Lower leg skin (tissue), 3 donors: Measurements from ENCODE around the gene CTSS.

Source experiments
- POLR2A ChIP-seq, 2 donors: fragments of 450-650 bp; IDR thresholded peaks; one replicate each; pipeline ENCODE4 v1.6.1; 2016 to 2017; ENCODE audit warnings: antibody characterized with exemption in 2 of 2, mild to moderate bottlenecking in 1 of 2, moderate library complexity in 1 of 2
- TF ChIP-seq, protein P1 (sequence below), 3 donors: fragments of 450-650 bp; IDR thresholded peaks; one replicate each; pipeline ENCODE4 v1.5.1; 2016; ENCODE audit warnings: antibody characterized with exemption in 3 of 3, mild to moderate bottlenecking in 3 of 3, moderate library complexity in 2 of 3

GRCh38 chr1:150753416-150753815 lies 12.2 kb downstream of the CTSS start:
- TF ChIP-seq, protein P1, sequence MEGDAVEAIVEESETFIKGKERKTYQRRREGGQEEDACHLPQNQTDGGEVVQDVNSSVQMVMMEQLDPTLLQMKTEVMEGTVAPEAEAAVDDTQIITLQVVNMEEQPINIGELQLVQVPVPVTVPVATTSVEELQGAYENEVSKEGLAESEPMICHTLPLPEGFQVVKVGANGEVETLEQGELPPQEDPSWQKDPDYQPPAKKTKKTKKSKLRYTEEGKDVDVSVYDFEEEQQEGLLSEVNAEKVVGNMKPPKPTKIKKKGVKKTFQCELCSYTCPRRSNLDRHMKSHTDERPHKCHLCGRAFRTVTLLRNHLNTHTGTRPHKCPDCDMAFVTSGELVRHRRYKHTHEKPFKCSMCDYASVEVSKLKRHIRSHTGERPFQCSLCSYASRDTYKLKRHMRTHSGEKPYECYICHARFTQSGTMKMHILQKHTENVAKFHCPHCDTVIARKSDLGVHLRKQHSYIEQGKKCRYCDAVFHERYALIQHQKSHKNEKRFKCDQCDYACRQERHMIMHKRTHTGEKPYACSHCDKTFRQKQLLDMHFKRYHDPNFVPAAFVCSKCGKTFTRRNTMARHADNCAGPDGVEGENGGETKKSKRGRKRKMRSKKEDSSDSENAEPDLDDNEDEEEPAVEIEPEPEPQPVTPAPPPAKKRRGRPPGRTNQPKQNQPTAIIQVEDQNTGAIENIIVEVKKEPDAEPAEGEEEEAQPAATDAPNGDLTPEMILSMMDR (IDR thresholded peaks at IDR 0.05) = no peak
- TF ChIP-seq POLR2A (IDR thresholded peaks at IDR 0.05) = no peak
